Astrocyte of the spinal cord (primary cell): ENCODE data around the gene MEIOB.

Experiments used
- DNase-seq: peaks from one replicate; pipeline ENCODE4 v3.0.0; 2011; ENCODE audit warnings: low read depth, low spot score
- H3K4me3 ChIP-seq: 2 replicates; pipeline ENCODE4 v1.5.1; 2011; ENCODE audit warnings: low read depth, mild to moderate bottlenecking, low read length, moderate library complexity
- CTCF ChIP-seq: IDR thresholded peaks from 2 replicates; pipeline ENCODE4 v1.5.1; 2012; ENCODE audit warnings: low read depth, mild to moderate bottlenecking, low read length, inconsistent platforms
- in situ Hi-C: cut with HindIII; loops from 2 replicates; pipeline ENCODE4 v1.10.0; 2017; ENCODE audit warnings: low sequenced_read_pairs

MEIOB gene

DNA sequence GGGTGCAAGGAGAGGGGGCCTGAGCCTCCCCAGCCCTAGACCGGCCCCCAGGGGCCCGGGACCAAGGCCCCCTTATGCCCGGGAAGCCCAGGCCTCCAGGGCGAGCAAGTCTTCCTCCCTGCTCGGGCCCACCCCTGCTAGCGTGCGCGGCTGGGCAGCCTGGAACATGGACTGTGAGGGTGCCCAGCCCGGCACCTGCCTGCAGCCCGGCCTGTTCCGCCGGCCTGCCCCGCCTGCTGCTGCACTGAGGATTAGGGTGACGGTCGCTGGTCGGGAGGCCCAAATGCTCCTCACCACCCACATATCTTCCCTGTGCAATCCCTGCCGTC lies 40.2 kb upstream of the MEIOB start:
- no peak overlapping the region for H3K4me3 ChIP-seq
- TF ChIP-seq CTCF: no peak
- no peak for DNase-seq
- in situ Hi-C loops: no loop called here

- in situ Hi-C loops: no loop called here
- DNase-seq: no peak
- no peak overlapping the region for H3K4me3 ChIP-seq
- TF ChIP-seq CTCF: no peak
These were observed 39.7 kb upstream of the MEIOB start for GRCh38 chr16:1911467-1912214.

GRCh38 chr16:1909561-1910231 lies 37.7 kb upstream of the MEIOB start:
- TF ChIP-seq CTCF: no peak
- DNase-seq: no peak
- in situ Hi-C loops: no loop called here
- H3K4me3 ChIP-seq: no peak overlapping the region

DNA sequence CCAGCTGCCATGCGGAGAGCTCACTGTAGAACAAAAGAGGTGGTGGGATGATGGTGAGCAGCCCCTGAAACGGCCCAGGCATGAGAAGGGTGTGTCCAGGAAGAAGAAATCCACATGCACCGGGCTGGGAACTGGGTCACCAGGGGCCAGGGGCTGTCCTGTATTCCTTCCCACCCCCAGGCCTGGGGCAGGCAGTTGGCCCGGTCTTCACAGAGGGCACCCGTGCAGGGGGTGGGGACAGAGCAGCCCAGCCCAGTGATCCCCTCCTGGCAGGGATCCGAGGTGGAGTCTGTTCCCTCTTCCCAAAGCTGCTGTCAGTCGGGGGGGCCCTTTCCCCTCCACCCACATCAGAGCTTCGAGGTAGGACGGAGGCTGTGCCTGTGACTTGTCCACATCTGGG lies 37.0 kb upstream of the MEIOB start:
- no peak for TF ChIP-seq CTCF
- no peak overlapping the region for H3K4me3 ChIP-seq
- in situ Hi-C loops: no loop called here
- DNase-seq: no peak

DNA sequence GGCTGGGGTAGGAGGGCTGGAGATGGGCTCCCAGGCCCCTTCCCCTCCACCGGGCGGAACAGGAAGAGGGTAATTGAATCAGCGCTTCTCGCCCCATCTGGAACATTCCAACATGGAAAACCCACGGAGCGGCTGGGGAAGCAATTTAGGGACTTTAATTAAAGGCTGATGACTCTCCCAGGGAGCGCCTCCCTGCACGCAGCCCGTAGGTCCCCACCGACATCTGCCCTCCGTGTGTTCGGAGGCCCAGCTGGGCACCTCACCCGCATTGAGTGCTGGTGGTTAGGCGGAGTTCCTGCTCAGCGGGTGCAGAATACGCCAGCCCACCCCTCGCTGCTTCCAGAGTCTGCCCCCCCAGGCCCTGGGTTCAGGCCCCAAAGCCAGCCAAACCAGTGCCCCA lies 36.2 kb upstream of the MEIOB start:
- in situ Hi-C loops: no loop called here
- DNase-seq: no peak
- no peak for TF ChIP-seq CTCF
- no peak overlapping the region for H3K4me3 ChIP-seq

DNA sequence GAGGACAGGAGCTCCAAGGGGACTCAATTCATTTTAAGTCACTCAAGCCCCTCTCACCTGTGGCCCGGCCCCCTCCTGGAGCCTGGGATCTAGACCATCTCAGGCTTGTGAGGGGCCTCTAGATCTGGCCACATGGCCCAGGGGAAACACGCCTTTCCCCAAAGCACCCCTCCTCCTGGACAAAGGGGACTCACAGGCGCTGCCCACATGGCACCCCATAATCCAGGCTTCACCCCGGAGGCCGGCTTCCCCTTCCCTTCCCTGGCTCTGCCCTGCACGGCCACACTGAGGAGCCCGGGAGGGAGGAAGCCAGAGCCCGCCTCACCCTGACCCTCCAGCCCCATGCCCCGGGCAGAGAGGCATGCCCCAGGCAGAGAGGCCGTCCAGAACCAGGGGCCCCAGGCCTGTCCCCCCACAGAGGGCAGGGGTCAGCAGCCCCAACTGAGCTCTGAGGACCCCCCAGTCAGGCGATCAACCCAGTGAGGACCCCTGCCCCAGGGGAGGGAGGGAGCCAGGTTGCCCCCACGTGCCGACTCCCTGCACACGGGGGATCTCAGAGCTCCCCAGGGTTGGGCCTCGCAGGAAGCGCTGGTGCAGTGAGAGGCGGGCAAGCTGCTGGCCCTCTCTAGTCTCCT lies 35.4 kb upstream of the MEIOB start:
- no peak overlapping the region for H3K4me3 ChIP-seq
- no peak for DNase-seq
- in situ Hi-C loops: no loop called here
- no peak for TF ChIP-seq CTCF
